Raji (cell line): ENCODE measurements around the gene TAGLN3.

Source experiments
- POLR2A ChIP-seq: IDR thresholded peaks from 2 replicates; pipeline ENCODE4 v1.6.1; 2011; ENCODE audit warnings: low read depth, low read length, control low read depth; ENCODE audit not compliant: insufficient read depth

TAGLN3 gene

GRCh38 chr3:112017091-112017490 lies 18.4 kb downstream of the TAGLN3 start:
- TF ChIP-seq POLR2A: no peak

GRCh38 chr3:112018712-112019111 lies 20.0 kb downstream of the TAGLN3 start:
- no peak for TF ChIP-seq POLR2A

GRCh38 chr3:112019716-112020115 lies 21.0 kb downstream of the TAGLN3 start:
- TF ChIP-seq POLR2A: no peak

- TF ChIP-seq POLR2A: no peak
These were observed 22.0 kb downstream of the TAGLN3 start for GRCh38 chr3:112020674-112021085.

- no peak for TF ChIP-seq POLR2A
These were observed 28.4 kb downstream of the TAGLN3 start for GRCh38 chr3:112027142-112027541.

- no peak for TF ChIP-seq POLR2A
These were observed 29.1 kb downstream of the TAGLN3 start for GRCh38 chr3:112027826-112028225.

GRCh38 chr3:112030901-112031300 lies 32.2 kb downstream of the TAGLN3 start:
- TF ChIP-seq POLR2A: no peak

GRCh38 chr3:112032098-112032731 lies 33.5 kb downstream of the TAGLN3 start:
- no peak for TF ChIP-seq POLR2A

- no peak for TF ChIP-seq POLR2A
These were observed 35.7 kb downstream of the TAGLN3 start, which contains the start of gene TMPRSS7 for GRCh38 chr3:112034436-112034835. Gene TMPRSS7, plus strand, starts transcription at chr3:112034736. Its CDS starts 110 bp downstream, at chr3:112034846.

GRCh38 chr3:112035241-112035640 lies 36.5 kb downstream of the TAGLN3 start:
- no peak for TF ChIP-seq POLR2A

GRCh38 chr3:112038863-112039262 lies 40.1 kb downstream of the TAGLN3 start:
- no peak for TF ChIP-seq POLR2A

GRCh38 chr3:112041321-112041720 lies 42.6 kb downstream of the TAGLN3 start:
- TF ChIP-seq POLR2A: no peak

GRCh38 chr3:112042842-112043280 lies 44.1 kb downstream of the TAGLN3 start:
- TF ChIP-seq POLR2A: no peak

GRCh38 chr3:112043621-112044201 lies 45.0 kb downstream of the TAGLN3 start:
- no peak for TF ChIP-seq POLR2A

- no peak for TF ChIP-seq POLR2A
These were observed 47.9 kb downstream of the TAGLN3 start for GRCh38 chr3:112046599-112046998.

GRCh38 chr3:112047264-112047663 lies 48.5 kb downstream of the TAGLN3 start:
- TF ChIP-seq POLR2A: no peak

GRCh38 chr3:112048911-112049310 lies 50.2 kb downstream of the TAGLN3 start:
- TF ChIP-seq POLR2A: no peak
